Measurements from ENCODE around the gene SOS2. TPM values are rescaled to one million over a fixed set of nuclear protein-coding genes. Genes with fewer than 3 reads are reported as not detected.

SOS2 gene
- 10 to 100 TPM; 31.0 to 39.2 TPM for total RNA-seq

GRCh38 chr14:50231475-50232275 lies at the start of gene SOS2:
Gene SOS2 (minus strand): TSS chr14:50231578. CDS start chr14:50231283, 295 bp downstream.

GRCh38 chr14:50116181-50116956 lies 115.0 kb downstream of the SOS2 start, which contains the start of gene VCPKMT:
Gene VCPKMT (minus strand): TSS chr14:50116572. CDS start chr14:50116552, 20 bp downstream.

Small RNA genes lying within 50 kb of the gene (small RNA-seq; reads per million reads assigned to genes)
- 0 reads per million in 2 donors for gene RF00019

Other genes with a start within 250 kb of the SOS2 start
- 1 to 10 TPM; 4.1 to 6.0 TPM for gene VCPKMT, start 115.0 kb downstream of the SOS2 start, total RNA-seq
- gene L2HGDH, start 80.7 kb upstream of the SOS2 start, total RNA-seq = 1 to 10 TPM; 6.5 to 10.0 TPM
- 1 to 10 TPM; 5.5 to 9.7 TPM for gene DMAC2L, start 80.7 kb upstream of the SOS2 start, total RNA-seq
- gene CDKL1, start 165.3 kb upstream of the SOS2 start, total RNA-seq = 1 to 10 TPM; 5.7 to 6.2 TPM

Measured in melanocyte of skin (primary cell).